NCI-H1694 (cell line): Measurements from ENCODE around the gene RABL6.
A peak's percentile ranks its signal among the peaks of the same experiment; 100 is the strongest.
"Not testable (repeated sequence)": the region's sequence is repeated elsewhere in the genome, so short reads cannot be mapped to it uniquely, and the experiment has no call there.

Experiments
- DNase-seq: peaks from one replicate; lab custom pipeline; 2025; lab: John Stamatoyannopoulos, UW

The RABL6 gene

GRCh38 chr9:136882109-136882946 lies 74.6 kb downstream of the RABL6 start:
- DNase-seq, result no peak

- DNase-seq, result not testable (repeated sequence)
Measured at GRCh38 chr9:136882947-136883283, 75.2 kb downstream of the RABL6 start.

- DNase-seq, result not testable (repeated sequence)
Measured at GRCh38 chr9:136883670-136884069, 75.9 kb downstream of the RABL6 start.

- DNase-seq, result peak; percentile 89
Measured at GRCh38 chr9:136885950-136886578, 78.3 kb downstream of the RABL6 start, which contains the start of gene TRAF2. Gene TRAF2, plus strand, starts transcription at chr9:136886516. Its CDS starts 12,225 bp downstream, at chr9:136898741.

- no peak for DNase-seq
Measured at GRCh38 chr9:136886610-136887597, 79.2 kb downstream of the RABL6 start.

- no peak for DNase-seq
Measured at GRCh38 chr9:136888454-136888853, 80.7 kb downstream of the RABL6 start.

- no peak for DNase-seq
Measured at GRCh38 chr9:136889858-136890257, 82.1 kb downstream of the RABL6 start.

- no peak for DNase-seq
Measured at GRCh38 chr9:136890661-136891060, 82.9 kb downstream of the RABL6 start.
